GOT3 (cell line): ENCODE measurements around the gene CHID1.
A peak's percentile ranks its signal among the peaks of the same experiment; 100 is the strongest.

ENCODE experiments used
- DNase-seq: peaks from one replicate; lab custom pipeline; 2025; ENCODE audit warnings: mixed read lengths; lab: John Stamatoyannopoulos, UW

CHID1 gene

GRCh38 chr11:849104-849824 is 61.3 kb downstream of the CHID1 start:
- no peak for DNase-seq

GRCh38 chr11:848380-848931 is 62.2 kb downstream of the CHID1 start:
- DNase-seq: no peak

DNA sequence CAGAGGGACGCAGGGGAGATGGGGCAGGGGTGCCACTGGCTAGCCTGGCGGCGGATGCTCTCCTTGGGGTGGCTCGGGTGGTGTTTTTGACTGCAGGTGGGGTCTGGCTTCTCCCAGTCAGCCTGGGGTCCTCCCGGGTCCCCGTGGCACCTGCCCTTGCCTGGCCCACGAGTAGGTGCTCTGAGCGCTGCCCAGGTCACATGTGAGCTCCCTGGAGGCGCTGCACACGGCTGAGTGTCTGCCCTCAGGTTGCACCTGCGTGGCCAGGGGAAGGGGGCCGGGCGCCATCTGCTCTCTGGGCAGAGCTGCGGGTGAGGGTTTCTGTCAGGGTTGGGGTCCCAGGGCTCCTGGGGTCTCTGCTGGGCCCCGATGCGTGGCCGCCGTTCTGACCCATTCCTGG is 62.7 kb downstream of the CHID1 start:
- no peak for DNase-seq

- no peak for DNase-seq
Measured at GRCh38 chr11:846496-847098, 64.0 kb downstream of the CHID1 start.

GRCh38 chr11:845872-846495 is 64.6 kb downstream of the CHID1 start:
- DNase-seq: no peak

DNA sequence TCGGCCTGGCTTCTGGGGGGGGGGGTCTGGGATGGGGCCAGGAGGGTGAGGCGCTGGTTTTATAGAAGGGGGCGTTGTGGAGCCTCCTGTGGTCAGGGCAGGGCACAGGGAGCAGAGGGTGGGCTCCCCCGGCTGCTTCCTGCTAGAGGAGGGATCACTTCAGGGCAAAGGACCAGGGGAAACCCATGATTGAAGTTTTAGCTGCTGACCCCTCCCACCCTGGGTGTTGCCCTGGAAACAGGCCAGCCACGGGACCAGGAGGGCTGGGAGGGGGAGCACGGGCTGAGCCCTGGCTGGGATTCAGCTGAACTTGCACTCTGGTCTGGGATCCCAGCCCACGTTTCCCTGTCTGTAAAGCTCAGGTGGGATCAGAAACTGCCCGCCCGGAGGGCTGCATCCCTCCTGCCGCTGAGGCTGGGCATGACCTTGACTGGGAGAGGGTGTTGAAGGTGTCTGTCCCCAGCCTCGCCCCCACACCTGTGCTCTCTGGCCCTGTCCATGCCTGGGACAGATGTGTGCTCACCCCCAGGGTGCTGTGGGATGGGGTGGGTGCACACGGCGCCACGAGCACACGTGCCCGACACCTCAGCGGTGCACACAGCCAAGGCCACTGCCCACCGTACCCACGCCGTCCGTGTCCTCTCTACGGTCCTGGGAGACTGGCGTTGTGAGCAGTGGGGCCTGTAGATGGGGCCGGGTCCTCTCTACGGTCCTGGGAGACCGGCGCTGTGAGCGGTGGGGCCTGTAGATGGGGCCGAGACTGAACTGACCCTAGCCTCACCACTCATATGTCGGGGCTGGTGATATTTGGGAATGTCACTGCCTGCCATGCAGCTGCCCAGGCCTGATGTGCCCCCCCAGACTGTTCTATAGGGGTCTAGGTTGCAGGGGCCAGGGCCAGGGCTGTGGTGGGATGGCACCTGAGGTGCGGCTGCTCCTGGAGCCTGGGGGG is 65.6 kb downstream of the CHID1 start:
- DNase-seq: no peak

- peak; percentile 44 for DNase-seq
Measured at GRCh38 chr11:843818-844692, 66.6 kb downstream of the CHID1 start.

DNA sequence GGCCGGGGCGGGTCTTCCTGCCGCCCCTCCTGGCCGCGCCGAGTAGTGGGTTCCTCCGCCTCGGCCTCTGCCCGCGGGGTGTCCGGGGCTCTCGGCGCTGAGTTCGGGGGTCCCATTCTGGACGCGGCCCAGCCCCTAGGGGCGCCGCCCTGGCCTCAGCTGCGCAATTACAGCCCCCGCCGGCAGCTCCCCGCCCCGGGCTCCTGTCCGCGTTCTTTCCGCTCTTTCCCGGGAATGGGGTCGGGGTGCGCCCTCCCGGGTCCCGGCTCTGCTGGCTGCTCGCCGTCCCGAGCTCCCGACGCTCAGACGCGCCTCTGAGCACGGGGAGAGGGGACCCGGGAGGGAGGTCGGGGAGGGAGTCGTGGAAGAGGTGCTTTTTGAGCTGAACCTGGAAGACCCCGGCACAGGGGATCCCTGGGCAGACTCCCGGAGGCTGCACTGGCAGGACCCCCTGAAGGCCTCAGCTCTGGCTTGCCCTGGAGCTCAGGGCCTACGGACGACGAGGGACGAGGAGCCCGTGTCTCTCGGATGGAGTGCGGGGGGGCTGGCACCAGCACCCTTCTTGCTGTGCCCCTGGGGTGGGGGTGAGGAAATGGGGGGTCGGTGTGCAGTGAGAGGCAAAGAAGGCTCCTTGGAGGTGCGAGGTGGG is 67.4 kb downstream of the CHID1 start:
- no peak for DNase-seq

DNA sequence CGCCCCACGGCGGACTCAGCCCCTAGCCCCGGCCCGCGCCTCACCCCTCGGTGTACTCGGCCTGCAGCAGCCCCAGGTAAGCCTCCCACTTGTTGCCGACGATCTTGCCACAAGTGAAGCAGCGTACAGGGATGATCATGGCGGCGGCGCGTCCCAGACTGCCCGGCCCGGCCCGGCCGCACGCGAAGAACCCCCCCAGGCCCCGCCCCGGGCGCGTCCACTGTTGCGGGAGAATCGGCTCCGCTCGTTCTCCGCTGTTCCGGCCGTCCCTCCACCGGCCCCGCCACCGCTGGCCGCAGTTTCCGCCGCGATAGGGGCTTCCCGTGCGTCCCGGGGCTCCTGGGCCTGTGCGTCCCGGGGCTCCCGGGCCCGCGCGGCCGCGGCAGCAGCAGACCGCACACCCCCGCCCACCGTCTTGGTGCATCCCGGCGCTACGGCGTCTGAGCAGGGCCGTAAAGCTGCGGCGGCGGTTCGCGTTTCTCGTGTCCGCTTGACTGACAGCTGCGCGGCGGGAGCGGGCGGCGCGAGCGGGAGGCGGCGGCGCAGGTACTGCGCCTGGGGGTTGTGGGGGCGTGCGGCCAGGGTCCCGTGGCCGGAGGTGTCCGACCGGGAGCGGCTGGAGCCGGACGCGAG is 68.1 kb downstream of the CHID1 start, which contains the start of the genes POLR2L and TSPAN4:
Gene POLR2L (minus strand): TSS at position 160 of the 633 bp plus-strand sequence. CDS start 21 bp downstream, at position 139.
Gene TSPAN4 (plus strand): TSS at position 483 of the 633 bp plus-strand sequence. CDS start 7,453 bp downstream, outside the sequence.
- peak; percentile 16 for DNase-seq

DNA sequence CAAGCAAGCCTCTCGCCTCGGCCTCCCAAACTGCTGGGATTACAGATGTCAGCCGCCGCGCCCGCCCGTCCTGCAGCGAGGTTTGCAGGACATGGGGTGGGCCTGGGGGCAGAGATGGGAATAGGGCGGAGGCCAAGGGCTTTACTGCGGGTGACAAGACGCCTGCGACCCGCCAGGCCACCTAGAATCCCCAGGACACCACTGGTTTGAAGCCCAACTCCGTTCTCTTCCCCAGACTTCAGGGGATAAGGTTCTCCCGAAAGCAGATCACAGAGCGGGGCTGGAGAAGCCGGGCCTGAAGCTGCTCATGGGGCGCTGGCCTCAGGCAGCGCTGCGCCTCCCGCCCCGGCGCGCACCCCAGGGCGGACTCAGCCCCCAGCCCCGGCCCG is 68.6 kb downstream of the CHID1 start:
- no peak for DNase-seq

DNA sequence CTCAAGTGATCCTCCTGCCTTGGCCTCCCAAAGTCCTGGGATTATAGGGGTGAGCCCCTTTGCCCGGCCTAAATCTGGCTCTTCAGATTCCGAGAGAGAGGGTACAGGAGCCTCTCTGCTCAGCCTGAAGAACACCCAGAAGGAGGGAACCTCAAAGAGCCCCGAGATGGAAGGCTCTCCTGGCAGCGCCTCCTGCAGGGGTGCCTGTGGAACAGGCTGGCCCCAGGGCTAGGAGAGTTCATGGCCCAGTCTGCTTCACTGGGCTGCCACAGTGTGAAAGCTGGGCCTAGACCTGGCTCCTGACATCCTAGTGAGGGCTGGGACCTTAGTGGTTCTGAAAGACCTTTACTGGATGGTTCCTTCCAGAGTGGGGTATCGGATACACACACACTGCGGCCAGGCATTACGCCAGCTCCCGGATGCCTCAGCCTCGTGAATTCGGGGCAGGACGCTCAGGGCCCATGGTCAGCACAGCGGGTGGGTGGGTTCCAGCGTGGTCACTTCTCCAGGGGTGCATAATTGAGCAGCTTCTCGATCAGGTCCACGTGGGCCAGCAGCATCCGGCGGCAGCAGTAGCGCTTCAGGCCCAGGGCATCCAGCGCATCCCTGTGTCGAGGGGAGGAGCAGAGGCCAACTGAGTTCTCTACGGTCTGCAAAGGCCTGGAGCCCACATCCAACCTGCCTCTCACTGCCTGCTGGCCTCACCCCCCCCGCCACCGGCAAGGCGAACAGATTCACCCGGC is 70.6 kb downstream of the CHID1 start:
- no peak for DNase-seq

- no peak for DNase-seq
Measured at GRCh38 chr11:839280-839623, 71.4 kb downstream of the CHID1 start.

- no peak for DNase-seq
Measured at GRCh38 chr11:838441-839279, 72.0 kb downstream of the CHID1 start.

DNA sequence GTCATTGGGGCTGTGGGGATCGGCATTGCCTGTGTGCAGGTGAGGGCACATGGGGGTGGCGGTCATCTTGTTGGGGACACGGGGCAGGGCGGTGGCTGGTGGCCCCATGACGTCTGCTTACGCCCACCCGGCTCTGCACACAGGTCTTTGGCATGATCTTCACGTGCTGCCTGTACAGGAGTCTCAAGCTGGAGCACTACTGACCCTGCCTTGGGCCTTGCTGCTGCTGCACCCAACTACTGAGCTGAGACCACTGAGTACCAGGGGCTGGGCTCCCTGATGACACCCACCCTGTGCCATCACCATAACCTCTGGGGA is 72.7 kb downstream of the CHID1 start:
- no peak for DNase-seq

GRCh38 chr11:837189-837989 is 73.2 kb downstream of the CHID1 start:
- DNase-seq: no peak

DNA sequence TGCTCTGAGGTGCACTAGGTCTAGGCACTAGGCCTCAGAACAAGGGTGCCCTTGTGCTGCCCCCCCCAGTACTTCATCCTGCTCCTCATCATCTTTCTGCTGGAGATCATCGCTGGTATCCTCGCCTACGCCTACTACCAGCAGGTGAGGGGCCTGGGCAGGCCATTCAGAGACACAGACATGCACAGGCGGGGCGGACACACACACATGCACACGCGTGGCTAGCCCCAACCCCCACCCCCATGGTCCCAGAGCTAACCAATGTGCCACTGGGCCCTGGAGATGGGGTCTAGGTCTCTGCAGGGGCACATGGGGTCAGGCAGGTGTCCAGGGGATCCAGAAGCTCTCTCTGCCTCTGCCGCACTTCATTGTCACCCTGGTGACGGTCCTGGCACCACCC is 73.9 kb downstream of the CHID1 start:
- no peak for DNase-seq

DNA sequence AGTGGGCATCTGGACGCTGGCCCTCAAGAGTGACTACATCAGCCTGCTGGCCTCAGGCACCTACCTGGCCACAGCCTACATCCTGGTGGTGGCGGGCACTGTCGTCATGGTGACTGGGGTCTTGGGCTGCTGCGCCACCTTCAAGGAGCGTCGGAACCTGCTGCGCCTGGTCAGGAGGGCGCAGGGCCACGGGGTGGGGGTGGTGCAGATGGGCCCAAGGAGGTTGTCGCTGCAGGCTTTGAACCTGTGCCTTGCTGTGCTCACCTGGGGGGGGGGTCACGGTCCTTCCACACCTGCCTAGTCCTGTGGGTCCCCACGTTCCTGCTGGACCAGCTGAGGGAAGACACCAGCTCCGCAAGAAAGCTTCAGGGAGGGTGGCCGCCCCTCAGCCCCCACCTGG is 74.3 kb downstream of the CHID1 start:
- DNase-seq: no peak
